Measurements from ENCODE around the gene MARK3.

Gene MARK3

GRCh38 chr14:103388664-103389063, 3.4 kb downstream of the MARK3 start:
- Mint-ChIP-seq H3K4me3 (peak overlapping the region; percentile 12), H3K36me3 (ENCODE audit: low read depth) (peaks cover 18% of the 10 kb centered on the region), H3K9me3 (peaks cover 3% of the 10 kb centered on the region), H3K4me1 (peaks cover 43% of the 10 kb centered on the region), H3K27ac (no peak overlapping the region), H3K27me3 (ENCODE audit: low read depth, poor library complexity) (peaks cover 9% of the 10 kb centered on the region)
- TF ChIP-seq CTCF (IDR thresholded peaks at IDR 0.05): no peak
- no peak for DNase-seq

GRCh38 chr14:103390605-103391004, 5.4 kb downstream of the MARK3 start:
- Mint-ChIP-seq H3K9me3 (peaks cover 3% of the 10 kb centered on the region), H3K27me3 (ENCODE audit: low read depth, poor library complexity) (peaks cover 3% of the 10 kb centered on the region), H3K4me3 (no peak overlapping the region), H3K27ac (peak overlapping the region; percentile 45), H3K36me3 (ENCODE audit: low read depth) (peaks cover 18% of the 10 kb centered on the region), H3K4me1 (peaks cover 46% of the 10 kb centered on the region)
- no peak for TF ChIP-seq CTCF (IDR thresholded peaks at IDR 0.05)
- no peak for DNase-seq

- H3K27me3 Mint-ChIP-seq (ENCODE audit: low read depth, poor library complexity): peaks cover 3% of the 10 kb centered on the region
- no peak overlapping the region for H3K4me3 Mint-ChIP-seq
- no peak for DNase-seq
- TF ChIP-seq CTCF (IDR thresholded peaks at IDR 0.05): peak; percentile 55
- H3K9me3 Mint-ChIP-seq: peaks cover 3% of the 10 kb centered on the region
- no peak overlapping the region for H3K27ac Mint-ChIP-seq
- peaks cover 50% of the 10 kb centered on the region for H3K4me1 Mint-ChIP-seq
- peaks cover 18% of the 10 kb centered on the region for H3K36me3 Mint-ChIP-seq (ENCODE audit: low read depth)
Measured at GRCh38 chr14:103391048-103391447, 5.8 kb downstream of the MARK3 start.

GRCh38 chr14:103392106-103392505, 6.9 kb downstream of the MARK3 start:
- peaks cover 50% of the 10 kb centered on the region for H3K4me1 Mint-ChIP-seq

GRCh38 chr14:103392572-103392971, 7.4 kb downstream of the MARK3 start:
- DNase-seq: no peak
- H3K9me3 Mint-ChIP-seq: peaks cover 3% of the 10 kb centered on the region
- no peak overlapping the region for H3K27ac Mint-ChIP-seq
- TF ChIP-seq CTCF (IDR thresholded peaks at IDR 0.05): no peak
- peaks cover 48% of the 10 kb centered on the region for H3K4me1 Mint-ChIP-seq
- no peak overlapping the region for H3K4me3 Mint-ChIP-seq
- H3K27me3 Mint-ChIP-seq (ENCODE audit: low read depth, poor library complexity): peaks cover 3% of the 10 kb centered on the region
- peaks cover 15% of the 10 kb centered on the region for H3K36me3 Mint-ChIP-seq (ENCODE audit: low read depth)

More at GRCh38 chr14:103392106-103392505, 6.9 kb downstream of the MARK3 start:
- Mint-ChIP-seq H3K36me3 (ENCODE audit: low read depth) (peaks cover 16% of the 10 kb centered on the region), H3K4me3 (no peak overlapping the region), H3K27ac (no peak overlapping the region), H3K9me3 (peaks cover 3% of the 10 kb centered on the region), H3K27me3 (ENCODE audit: low read depth, poor library complexity) (peaks cover 3% of the 10 kb centered on the region)
- DNase-seq: no peak
- no peak for TF ChIP-seq CTCF (IDR thresholded peaks at IDR 0.05)

GRCh38 chr14:103393070-103393469, 7.9 kb downstream of the MARK3 start:
- no peak overlapping the region for H3K27ac Mint-ChIP-seq

More at GRCh38 chr14:103393070-103393469, 7.9 kb downstream of the MARK3 start:
- TF ChIP-seq CTCF (IDR thresholded peaks at IDR 0.05): no peak
- Mint-ChIP-seq H3K9me3 (peaks cover 3% of the 10 kb centered on the region), H3K4me1 (peaks cover 48% of the 10 kb centered on the region), H3K4me3 (no peak overlapping the region), H3K27me3 (ENCODE audit: low read depth, poor library complexity) (peaks cover 3% of the 10 kb centered on the region), H3K36me3 (ENCODE audit: low read depth) (peaks cover 15% of the 10 kb centered on the region)
- no peak for DNase-seq

Measured in nephron progenitor cell (in vitro differentiated cells).